CD4-positive, alpha-beta T cell treated with Interleukin-4 for 4 hours (primary cell): Measurements from ENCODE around the gene MNT.
A peak's percentile ranks its signal among the peaks of the same experiment; 100 is the strongest.

ENCODE experiments used
- DNase-seq: peaks from one replicate; pipeline ENCODE4 v3.0.0-alpha.2; 2020

Gene MNT

GRCh38 chr17:2362881-2363280, 38.0 kb downstream of the MNT start:
- no peak for DNase-seq

GRCh38 chr17:2362416-2362815, 38.4 kb downstream of the MNT start:
- DNase-seq: no peak

- no peak for DNase-seq
These were observed 38.8 kb downstream of the MNT start for GRCh38 chr17:2362016-2362415.

GRCh38 chr17:2361010-2361760, 39.7 kb downstream of the MNT start:
- no peak for DNase-seq

GRCh38 chr17:2357931-2358434, 42.9 kb downstream of the MNT start:
- no peak for DNase-seq

- no peak for DNase-seq
These were observed 43.6 kb downstream of the MNT start for GRCh38 chr17:2357237-2357636.

GRCh38 chr17:2354311-2354710, 46.5 kb downstream of the MNT start:
- no peak for DNase-seq

GRCh38 chr17:2351269-2351668, 49.6 kb downstream of the MNT start:
- DNase-seq: no peak

- DNase-seq: no peak
These were observed 52.8 kb downstream of the MNT start for GRCh38 chr17:2347805-2348685.

- no peak for DNase-seq
These were observed 54.4 kb downstream of the MNT start for GRCh38 chr17:2346475-2346874.

GRCh38 chr17:2344528-2344927, 56.3 kb downstream of the MNT start:
- no peak for DNase-seq

- DNase-seq: peak; percentile 18
These were observed 57.4 kb downstream of the MNT start for GRCh38 chr17:2343421-2343820.

GRCh38 chr17:2338315-2338657, 62.6 kb downstream of the MNT start:
- peak; percentile 1 for DNase-seq

- DNase-seq: peak; percentile 28
These were observed 63.1 kb downstream of the MNT start for GRCh38 chr17:2337544-2338314.

GRCh38 chr17:2336852-2337543, 63.9 kb downstream of the MNT start, which contains the start of gene SGSM2:
TSS of gene SGSM2 (plus strand) at chr17:2337501. CDS start at chr17:2337689, 188 bp downstream.
- peak; percentile 59 for DNase-seq

- DNase-seq: peak; percentile 83
These were observed 64.5 kb downstream of the MNT start, which contains the start of gene TSR1 for GRCh38 chr17:2336215-2336851. TSS of gene TSR1 (minus strand) at chr17:2336457. CDS start at chr17:2336427, 30 bp downstream.

GRCh38 chr17:2335726-2336214, 65.1 kb downstream of the MNT start:
- no peak for DNase-seq
